Measurements from ENCODE around the gene ARHGAP8.
"Not testable (repeated sequence)": the region's sequence is repeated elsewhere in the genome, so short reads cannot be mapped to it uniquely, and the experiment has no call there.

Gene ARHGAP8

DNA sequence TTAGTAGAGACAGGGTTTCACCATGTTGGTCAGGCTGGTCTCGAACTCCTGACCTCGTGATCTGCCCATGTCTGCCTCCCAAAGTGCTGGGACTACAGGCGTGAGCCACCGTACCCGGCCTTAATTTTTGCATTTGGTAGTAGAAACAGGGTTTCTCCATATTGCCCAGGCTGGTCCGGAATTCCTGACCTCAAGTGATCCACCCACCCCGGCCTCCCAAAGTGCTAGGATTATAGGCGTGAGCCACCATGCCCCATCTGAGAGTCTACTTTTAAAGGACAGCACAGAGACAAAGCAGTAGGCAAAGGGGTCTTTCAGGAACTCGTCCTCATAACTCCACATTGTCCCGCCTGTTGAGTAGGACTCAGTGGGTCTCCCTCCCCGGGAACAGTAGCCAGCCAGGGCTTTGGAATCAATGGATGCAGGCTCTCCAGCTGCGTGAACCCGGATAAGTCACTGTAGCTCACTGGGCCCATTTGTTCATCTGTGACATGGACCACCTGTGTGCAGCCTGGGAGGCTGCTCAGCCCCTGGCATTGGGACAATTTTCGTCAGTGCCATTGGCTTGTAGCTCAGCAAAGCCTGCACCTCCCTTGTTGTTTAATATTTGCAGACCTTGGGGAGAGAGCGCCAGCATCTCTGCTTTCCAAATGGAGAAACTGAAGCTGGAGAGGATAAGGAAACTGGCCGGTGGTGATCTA, 86.1 kb downstream of the ARHGAP8 start:
- no peak for DNase-seq

DNA sequence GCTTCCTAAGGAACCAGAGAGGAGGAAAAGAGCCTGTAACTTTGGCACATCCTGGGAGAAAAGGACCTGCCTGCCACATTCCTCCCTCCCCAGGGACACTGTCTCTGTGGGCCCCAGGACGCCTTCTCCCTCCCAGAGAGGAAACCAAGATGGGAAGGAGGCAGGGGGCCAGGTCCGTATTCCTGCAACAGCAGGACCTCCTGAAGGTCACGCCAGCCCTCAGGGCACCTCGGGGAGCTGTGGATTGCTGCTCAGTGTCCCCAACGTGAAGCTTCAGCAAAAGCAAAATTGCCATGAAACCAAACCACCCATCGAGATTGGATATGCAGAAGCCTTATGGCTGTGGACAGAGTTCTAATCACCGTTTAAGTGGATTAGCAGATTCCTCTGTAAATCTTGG, 86.7 kb downstream of the ARHGAP8 start:
- DNase-seq: no peak

- DNase-seq: no peak
Measured at GRCh38 chr22:44839721-44840120, 87.3 kb downstream of the ARHGAP8 start.

DNA sequence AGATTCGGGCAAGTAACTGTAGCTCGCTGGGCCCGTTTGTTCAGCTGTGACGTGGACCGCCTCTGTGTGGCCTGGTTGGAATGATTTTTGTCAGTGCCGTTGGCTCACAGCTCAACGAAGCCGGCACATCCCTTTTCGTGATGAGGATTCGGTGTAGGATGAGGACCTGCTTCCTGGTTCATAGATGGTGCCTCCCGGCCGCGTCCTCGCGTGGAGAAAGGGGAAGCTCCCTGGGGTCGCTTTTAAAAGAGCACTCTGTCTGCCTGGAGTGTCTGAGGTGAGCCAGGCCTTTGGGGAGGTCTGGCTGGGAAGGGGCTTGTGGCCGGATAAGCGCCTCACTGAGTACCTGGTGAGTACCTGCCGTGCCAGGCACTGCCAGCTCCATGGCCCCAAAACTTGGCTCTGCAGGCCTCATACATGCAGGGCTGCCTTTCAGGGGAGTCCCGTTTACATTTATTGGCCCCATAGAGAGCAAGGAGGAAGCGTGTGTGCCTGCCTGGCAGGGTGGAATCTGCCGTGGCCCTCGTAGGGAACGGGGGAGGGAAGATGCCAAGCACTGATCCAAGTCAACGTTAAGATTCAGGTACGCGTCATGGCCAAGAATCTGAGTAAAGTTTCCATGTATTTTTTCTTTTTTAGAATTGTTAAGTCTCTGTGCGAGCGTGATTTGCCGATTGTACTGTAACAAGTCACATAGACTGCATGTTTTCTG, 88.4 kb downstream of the ARHGAP8 start:
- no peak for DNase-seq

GRCh38 chr22:44842417-44842816, 90.0 kb downstream of the ARHGAP8 start:
- no peak for DNase-seq

GRCh38 chr22:44845191-44845590, 92.8 kb downstream of the ARHGAP8 start:
- DNase-seq: no peak

GRCh38 chr22:44845796-44846720, 93.7 kb downstream of the ARHGAP8 start:
- DNase-seq: no peak

DNA sequence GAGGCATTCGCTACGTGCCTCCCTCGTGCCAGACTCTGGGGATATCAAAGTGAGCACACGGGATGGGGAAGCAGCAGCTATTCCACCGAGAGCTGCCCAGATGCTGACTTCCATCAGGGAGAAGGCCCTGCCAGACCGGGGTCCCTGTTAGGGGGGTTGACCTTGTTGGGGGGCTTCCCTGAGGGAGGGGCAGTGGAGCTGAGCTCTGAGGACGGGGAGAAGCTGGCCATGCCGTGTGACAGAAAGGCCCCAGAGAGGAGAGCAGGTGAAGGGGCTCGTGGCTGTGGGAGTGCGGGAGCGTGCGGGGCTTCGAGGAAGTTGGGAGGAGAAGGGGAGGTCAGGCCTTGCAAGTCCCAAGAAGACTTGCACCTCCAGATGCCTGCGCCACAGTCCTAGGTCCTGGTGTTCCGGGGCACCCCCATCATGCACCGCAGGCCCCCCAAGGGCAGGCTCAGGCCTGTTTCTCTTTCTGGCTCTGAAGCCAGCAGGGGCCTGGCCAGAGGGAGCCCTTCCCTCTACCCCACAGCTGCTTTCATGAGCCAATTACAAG, 94.4 kb downstream of the ARHGAP8 start:
- no peak for DNase-seq

GRCh38 chr22:44847380-44847779, 95.0 kb downstream of the ARHGAP8 start:
- no peak for DNase-seq

GRCh38 chr22:44847892-44848291, 95.5 kb downstream of the ARHGAP8 start:
- DNase-seq: no peak

GRCh38 chr22:44848296-44848741, 95.9 kb downstream of the ARHGAP8 start:
- DNase-seq: no peak

DNA sequence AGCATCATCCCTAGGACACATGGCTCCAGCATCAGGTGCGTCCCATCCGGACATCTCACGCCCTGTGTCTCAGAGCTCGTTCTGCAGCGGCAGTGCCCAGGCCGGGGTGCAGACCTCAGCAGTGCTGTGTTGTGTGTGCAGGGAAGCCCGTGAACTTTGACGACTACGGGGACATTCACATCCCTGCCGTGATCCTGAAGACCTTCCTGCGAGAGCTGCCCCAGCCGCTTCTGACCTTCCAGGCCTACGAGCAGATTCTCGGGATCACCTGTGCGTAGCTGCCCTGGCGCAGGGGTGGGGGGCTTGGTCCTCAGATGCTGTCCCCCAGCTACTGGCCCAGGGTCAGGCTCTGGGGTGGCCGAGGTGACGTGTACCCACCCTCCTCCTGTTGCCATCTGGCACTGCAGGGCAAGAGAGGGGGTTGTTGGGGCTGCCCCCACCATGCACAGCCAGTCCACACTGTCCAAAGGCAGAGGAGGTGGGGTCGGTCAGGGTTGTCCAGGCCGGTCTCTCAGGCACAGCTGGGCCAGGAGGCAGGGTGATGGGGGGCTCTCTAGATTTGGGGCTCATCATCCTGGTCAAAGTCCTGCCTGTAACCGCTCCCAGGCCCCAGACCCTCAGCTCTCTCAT, 96.5 kb downstream of the ARHGAP8 start:
- no peak for DNase-seq

- no peak for DNase-seq
Measured at GRCh38 chr22:44850946-44851345, 98.6 kb downstream of the ARHGAP8 start.

- not testable (repeated sequence) for DNase-seq
Measured at GRCh38 chr22:44854641-44855040, 102.3 kb downstream of the ARHGAP8 start.

DNA sequence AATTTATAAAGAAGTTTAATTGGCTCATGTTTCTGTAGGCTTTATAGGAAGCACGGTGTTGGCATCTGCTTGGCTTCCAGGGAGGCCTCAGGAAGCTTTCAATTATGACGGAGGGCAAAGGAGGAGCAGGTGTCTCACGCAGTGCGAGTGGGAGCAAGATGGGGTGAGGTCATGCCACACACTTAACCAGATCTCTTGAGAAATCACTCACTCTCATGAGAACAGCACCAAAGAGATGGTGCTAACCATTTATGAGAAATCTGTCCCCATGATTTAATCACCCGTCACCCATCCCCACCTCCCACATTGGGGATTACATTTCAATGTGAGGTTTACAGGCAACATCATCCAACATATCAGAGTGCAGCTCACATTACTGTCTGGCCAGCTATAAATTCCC, 103.5 kb downstream of the ARHGAP8 start:
- DNase-seq: no peak

GRCh38 chr22:44858819-44859218, 106.4 kb downstream of the ARHGAP8 start:
- DNase-seq: not testable (repeated sequence)

DNA sequence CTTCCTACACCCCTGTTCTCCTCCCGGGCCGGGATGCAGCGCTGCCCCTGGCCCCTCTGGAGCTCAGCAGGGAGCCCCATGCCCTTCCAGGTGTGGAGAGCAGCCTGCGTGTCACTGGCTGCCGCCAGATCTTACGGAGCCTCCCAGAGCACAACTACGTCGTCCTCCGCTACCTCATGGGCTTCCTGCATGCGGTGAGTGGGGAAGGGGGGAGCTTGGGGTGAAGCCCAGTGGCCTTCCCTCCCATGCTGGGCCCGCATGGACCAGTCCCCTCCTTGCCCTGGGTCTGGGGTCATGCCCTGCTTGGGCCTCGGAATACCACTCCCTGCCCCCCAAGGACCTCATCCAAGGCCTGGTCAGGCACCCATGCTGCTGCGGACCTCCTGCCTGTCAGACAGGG, 107.3 kb downstream of the ARHGAP8 start:
- no peak for DNase-seq

- no peak for DNase-seq
Measured at GRCh38 chr22:44860311-44860710, 107.9 kb downstream of the ARHGAP8 start.

DNA sequence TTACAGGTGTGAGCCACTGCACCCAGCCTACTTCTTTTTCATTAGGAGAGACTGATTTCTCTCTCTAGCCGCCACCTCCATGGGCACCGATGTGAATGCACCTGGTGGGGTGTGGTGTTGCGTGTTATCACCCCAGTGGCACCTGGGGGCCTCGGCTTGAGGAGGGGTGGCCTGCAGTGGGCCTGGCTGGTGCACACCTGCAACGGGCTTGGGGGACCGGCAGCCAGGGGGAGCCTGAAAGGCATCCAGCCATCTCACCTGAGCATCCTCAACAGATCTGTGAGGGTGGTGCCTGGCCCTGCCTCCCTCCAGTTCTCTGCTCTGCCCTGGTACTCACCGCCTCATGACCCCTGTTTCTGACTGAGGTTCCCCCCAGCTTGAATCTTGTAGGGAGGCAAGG, 108.9 kb downstream of the ARHGAP8 start:
- no peak for DNase-seq

- DNase-seq: no peak
Measured at GRCh38 chr22:44862281-44862680, 109.9 kb downstream of the ARHGAP8 start.

DNA sequence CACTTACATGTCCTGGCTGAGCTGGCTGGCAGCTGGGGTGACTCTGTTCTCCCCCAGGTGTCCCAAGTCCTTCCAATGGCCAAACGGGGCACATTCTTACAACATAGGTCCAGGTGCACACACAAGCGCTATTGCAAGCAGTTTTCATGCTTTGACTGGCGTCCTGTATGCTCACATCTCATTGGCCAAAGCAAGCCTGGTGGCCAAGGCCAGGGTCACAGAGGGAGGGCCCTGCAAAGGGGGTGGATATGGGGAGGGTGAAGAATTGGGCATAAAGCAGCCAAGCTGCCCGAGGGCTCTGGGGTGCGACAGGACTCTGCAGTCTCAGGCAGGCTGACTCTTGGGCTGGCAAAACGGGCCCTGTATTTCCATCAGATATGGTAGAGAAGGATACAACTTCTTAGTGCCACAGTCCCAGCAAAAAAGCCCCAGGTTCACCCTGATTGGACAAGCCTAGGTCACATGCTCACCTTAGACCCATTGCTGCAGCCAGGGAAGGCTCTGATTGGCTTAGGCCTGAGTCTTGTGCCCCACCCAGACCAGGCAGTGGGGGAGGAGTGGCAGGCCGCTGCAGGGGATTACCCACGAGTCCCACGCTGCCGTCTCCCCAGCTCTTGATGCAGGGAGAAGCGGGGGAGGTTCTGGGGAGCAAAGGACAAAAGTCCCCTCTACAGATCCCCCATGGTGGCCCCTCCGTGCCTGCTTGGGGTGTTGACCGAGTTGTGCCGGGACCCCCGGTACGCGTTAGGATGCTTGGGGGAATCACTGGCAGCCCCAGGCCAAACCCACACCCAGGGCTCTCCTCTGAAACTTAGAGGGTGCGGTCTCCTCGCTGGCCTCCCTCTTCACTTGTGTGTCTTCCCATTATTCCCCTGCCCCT, 110.8 kb downstream of the ARHGAP8 start:
- no peak for DNase-seq

Measured in activated effector memory CD4-positive, alpha-beta T cell treated with Interleukin-2 at 50 U/mL for 16 hours (primary cell).